NCI-H2196 (cell line): ENCODE results near the gene CADPS.

Experiments used
- DNase-seq: peaks from one replicate; lab custom pipeline; 2025; ENCODE audit not compliant: unreplicated experiment; lab: John Stamatoyannopoulos, UW

The CADPS gene

GRCh38 chr3:62453448-62453847 is 421.8 kb downstream of the CADPS start:
- no peak for DNase-seq

DNA sequence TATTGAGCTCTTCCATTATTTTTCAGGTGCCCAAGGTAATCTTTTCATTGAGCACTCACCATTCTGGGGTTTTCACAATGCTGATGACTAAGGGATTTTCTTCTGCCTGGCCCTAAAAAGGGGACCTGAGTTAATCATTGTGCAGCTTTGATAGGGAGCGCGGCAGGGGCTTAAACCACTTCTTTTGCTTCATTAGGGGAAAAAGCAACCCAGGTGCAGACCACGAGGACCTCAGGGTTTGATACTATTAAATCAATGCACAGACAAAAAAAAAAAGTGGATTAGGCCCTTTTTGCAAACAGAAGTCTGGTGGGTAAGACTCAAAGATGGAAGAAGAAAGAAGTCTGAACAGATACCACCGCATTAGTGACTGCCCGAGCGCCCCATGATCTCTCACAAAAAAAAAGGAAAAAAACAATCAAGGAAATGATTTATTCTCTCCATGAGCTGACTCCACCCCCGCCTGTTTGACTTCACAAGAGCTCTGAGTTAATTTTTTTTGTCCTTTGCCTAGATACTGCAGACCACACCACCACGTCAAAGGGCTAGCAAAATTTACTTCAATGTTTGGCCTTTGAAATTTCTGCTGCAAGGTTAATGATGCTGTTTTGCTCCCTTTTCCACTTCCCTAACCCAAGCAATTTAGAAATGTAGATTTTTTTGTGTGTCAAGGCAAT is 423.9 kb downstream of the CADPS start:
- no peak for DNase-seq

- no peak for DNase-seq
Observed at GRCh38 chr3:62446337-62446940, 428.8 kb downstream of the CADPS start.

DNA sequence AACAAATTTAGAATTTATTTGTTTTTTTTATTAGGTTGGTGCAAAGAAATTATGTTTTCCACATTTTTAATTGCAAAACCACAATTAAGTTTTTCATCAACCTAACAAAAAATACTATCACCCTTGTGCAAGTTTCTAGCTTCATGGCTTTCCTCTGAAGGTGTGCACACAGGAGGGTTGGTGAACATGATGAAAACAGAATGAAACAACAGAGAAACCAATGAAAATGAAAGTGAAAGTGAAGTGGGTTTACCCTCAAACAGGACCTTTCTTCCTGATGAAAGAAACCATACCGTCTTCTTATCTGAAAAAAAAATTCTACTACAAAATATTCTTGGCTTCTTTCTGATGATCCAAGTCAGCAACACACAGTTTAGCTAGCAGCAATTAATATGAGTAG is 429.9 kb downstream of the CADPS start:
- no peak for DNase-seq

GRCh38 chr3:62439978-62440377 is 435.2 kb downstream of the CADPS start:
- DNase-seq: no peak

GRCh38 chr3:62439176-62439813 is 435.9 kb downstream of the CADPS start:
- DNase-seq: no peak

GRCh38 chr3:62436785-62437184 is 438.4 kb downstream of the CADPS start:
- DNase-seq: no peak

DNA sequence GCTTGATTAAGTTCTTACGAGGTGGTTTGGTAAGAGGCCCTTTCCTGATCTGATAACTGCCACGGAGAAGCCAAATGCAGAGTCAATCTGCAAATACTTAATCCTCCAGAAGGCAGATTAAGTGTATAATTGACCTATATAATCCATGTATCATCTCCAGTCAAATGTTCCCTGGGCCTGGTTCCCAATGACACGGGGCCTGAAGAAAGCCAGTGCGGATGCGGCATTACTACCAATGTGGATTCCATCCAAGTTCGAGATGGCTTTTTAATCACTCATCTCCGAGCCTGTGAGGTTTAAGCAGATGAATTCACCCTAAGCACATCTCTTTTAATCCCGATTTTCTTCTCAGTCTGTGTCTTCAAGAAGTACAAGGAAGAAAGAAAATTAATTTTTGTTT is 441.8 kb downstream of the CADPS start:
- no peak for DNase-seq

GRCh38 chr3:62421207-62421606 is 454.0 kb downstream of the CADPS start:
- no peak for DNase-seq

DNA sequence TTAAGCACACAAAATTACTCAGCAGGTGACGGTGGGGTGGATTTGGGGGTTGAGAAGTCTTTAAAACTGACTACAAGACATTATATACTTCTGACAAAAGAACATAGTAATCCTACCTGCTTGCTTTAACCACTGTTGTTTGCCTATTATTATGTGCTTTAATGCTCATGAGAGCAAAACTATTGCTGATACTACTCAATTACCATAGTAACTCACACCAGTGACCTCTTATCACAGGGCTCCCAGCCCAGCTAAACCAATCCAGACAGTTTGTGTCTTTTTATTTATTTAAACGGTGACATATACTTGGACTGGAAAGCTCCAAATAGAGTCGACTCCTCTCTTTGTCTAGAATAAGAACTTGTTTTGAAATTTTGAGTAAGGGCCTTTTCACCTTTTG is 459.1 kb downstream of the CADPS start:
- DNase-seq: no peak

DNA sequence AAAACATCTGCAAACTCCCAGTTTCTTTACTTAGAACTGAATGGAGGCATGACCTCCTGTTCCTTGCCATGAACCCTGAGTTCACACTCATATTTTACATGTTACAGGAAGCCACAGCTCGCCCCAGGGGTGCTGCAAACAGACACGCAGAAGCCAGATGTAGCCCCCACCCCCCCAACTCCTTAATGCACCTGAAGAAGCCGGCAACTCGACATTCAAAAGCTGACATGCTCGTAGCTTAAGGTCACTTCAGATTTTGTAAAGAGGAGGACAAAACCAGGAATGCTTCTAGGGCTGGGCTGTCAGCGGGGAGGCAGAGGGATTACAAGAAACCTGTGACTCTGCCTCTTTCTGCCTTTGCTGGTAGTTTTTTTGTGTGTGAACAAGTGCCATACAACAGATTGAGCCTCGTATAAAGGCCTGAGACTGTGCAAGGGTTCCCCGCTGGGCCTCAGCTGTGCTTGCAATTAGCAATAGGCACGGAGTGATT is 459.9 kb downstream of the CADPS start:
- DNase-seq: no peak

- no peak for DNase-seq
Observed at GRCh38 chr3:62414786-62415185, 460.4 kb downstream of the CADPS start.

DNA sequence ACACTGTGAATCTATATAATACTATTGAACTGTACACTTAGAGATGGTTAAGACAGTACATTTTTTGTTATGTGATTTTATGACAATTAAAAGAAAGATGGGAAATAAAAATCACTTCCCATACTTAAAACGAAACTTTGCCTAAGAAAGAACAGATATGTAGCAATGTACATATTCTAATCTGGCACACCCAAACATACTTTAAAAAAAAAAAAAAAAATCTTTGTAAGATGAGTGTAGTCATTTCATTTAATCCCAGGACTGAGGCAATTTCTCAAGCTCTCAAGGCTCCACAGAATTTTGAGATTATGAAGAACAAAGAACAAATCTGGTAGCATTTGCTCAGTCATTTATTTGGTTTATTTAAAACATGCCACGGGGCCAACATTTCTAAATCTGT is 461.5 kb downstream of the CADPS start:
- no peak for DNase-seq

DNA sequence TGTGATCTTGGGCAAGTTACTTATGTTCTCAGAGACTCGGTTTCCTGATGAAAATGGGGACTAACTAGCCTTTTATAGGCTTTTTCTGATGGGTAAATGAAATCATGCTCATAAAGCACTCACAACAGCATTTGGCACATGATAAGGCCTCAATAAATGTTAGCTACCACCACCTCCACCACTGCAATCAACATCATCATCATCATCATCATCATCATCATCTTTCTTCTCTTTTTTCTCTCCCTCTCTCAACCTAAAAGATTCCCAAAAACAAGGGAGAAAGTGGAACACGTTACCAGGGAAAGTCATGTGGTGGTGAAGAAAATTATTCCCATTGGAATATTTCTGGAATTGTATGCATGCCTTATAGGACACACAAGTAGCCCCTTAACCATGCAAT is 468.3 kb downstream of the CADPS start:
- no peak for DNase-seq

GRCh38 chr3:62405566-62405965 is 469.6 kb downstream of the CADPS start:
- no peak for DNase-seq

- DNase-seq: no peak
Observed at GRCh38 chr3:62405135-62405534, 470.1 kb downstream of the CADPS start.

DNA sequence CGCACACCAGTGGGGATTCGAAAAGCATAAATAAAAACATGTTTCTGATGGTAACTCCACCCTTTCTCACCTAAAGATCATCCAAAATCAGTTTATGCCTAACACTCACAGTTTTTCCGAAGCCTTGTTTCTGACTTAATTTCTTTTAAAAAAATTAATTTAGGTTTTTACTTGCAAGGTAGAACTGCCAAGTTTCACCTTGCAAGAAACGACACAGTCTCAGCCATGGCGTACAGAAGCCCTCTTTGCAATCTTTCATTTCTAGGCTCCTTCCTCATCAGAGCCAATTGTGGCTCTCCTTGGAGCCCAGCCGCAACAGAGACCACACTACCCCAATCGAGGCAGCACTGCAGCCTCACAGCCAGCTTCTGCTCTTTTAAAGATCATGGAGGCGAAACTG is 470.9 kb downstream of the CADPS start:
- no peak for DNase-seq

DNA sequence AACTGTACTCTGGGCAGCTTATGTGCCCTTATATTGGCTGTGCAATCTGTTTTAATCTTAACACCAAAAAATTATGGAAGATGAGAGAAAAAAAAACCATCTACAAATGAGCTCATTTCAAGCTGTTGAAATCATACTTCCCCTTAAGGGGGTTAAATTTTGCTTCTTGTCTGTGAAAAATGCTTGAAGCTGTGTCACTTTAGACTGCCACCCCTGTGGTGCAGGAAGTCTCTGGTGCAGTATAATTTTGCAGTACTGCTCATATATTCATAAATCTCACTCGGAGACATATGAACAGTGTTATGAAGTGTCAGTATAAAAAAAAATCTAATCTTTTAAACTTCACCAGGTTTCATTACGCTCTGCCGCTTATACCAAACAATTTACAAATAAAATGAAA is 471.5 kb downstream of the CADPS start:
- DNase-seq: no peak

- no peak for DNase-seq
Observed at GRCh38 chr3:62392626-62393292, 482.5 kb downstream of the CADPS start.

DNA sequence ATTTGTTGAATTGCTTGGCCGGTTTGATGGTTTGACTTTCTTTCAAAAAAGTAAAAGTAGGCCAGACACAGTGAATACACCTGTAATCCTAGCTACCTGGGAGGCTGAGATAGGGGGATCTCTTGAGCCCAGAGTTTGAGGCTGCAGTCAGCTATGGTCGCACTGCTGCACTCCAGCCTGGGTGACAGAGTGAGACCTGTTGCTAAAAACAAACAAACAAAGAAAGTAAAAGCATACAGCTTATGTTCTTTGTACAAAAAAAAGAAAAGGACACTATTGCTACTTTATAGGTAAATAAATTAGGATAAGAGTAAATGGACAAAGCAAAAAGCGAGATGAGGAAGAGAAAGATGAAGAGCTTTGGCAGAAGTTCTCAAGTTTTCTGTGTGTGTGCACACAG is 488.0 kb downstream of the CADPS start:
- DNase-seq: no peak

GRCh38 chr3:62379321-62379798 is 495.9 kb downstream of the CADPS start:
- no peak for DNase-seq

- no peak for DNase-seq
Observed at GRCh38 chr3:62378921-62379320, 496.3 kb downstream of the CADPS start.
